Measurements from ENCODE around the gene SLC12A6.

The SLC12A6 gene

DNA sequence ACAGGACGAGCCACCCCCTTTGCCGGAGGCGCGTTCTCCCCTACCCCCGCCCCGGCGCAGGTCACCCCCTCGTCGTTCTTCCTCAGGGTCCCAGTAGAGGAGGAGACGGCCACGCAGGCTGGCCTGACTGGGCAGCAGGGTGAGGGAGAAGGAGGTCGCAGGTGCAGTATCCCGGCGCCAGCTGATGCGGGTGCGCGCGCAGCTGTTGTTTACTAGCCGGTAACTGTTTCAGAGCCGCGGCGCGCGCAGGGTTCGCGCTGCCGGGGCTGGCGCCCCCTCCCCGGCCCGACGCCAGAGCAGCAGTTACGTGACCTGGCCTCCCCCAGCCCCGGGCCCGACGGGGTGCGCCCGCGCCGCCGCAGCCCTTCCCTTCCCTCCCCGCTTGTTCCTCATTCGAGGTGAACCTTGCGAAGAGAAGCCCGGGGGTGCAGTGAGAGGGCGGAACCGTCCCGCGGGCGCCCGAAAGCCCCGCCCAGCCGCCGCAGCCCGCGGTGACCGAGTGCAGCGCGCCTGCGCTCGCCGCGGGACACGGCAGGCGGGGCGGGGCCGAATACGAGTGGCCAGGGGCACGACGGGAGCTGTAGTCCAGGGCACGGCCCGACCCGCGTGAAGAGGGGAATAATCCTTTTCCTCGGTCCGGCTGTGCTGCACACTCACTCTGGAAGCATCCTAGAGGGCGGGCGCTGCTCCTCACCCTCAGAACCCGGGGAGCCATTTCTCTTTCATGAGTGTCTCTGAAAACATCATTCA, at the start of gene SLC12A6:
Gene SLC12A6, minus strand, starts transcription at position 225 of the 750 bp plus-strand sequence. CDS start 1,101 bp downstream, outside the sequence.
- TF ChIP-seq, protein P1, sequence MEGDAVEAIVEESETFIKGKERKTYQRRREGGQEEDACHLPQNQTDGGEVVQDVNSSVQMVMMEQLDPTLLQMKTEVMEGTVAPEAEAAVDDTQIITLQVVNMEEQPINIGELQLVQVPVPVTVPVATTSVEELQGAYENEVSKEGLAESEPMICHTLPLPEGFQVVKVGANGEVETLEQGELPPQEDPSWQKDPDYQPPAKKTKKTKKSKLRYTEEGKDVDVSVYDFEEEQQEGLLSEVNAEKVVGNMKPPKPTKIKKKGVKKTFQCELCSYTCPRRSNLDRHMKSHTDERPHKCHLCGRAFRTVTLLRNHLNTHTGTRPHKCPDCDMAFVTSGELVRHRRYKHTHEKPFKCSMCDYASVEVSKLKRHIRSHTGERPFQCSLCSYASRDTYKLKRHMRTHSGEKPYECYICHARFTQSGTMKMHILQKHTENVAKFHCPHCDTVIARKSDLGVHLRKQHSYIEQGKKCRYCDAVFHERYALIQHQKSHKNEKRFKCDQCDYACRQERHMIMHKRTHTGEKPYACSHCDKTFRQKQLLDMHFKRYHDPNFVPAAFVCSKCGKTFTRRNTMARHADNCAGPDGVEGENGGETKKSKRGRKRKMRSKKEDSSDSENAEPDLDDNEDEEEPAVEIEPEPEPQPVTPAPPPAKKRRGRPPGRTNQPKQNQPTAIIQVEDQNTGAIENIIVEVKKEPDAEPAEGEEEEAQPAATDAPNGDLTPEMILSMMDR (IDR thresholded peaks at IDR 0.05) = no peak

DNA sequence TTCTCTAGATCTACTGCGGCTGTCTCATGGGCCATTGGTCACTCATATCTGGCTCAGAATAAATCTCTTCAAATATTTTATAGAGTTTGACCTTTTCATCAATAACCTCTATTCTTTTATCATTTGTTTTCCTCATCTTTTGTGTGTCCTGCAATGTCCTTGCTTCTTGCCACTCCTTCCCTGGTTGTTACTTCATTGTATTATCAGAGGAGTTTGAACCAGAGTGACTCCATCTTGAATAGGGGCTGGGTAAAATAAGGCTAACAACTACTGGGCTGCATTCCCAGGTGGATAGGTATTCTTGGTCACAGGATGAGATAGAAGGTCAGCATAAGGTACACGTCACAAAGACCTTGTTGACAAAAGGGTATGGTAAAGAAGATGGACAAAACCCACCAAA, 39.3 kb upstream of the SLC12A6 start:
- TF ChIP-seq, protein P1 (IDR thresholded peaks at IDR 0.05) = no peak

DNA sequence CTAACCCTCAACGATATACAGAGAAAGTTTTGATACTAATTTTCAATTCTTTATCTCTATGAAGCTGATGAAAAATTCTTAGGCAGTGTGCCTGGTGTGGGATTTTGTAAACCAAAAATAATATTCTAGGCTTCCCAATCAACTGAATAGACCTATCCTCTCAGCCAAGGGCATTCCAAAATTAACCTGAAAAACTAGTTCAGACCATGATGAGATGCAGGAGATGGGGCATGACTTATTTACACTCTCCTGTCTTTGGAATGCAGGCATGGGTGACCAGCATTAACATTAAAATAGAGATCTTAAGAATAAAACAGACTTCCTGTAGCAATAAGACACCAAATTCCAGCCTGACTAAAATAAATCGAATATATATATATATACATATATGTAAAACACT, 37.2 kb upstream of the SLC12A6 start:
- TF ChIP-seq, protein P1 (IDR thresholded peaks at IDR 0.05) = no peak

DNA sequence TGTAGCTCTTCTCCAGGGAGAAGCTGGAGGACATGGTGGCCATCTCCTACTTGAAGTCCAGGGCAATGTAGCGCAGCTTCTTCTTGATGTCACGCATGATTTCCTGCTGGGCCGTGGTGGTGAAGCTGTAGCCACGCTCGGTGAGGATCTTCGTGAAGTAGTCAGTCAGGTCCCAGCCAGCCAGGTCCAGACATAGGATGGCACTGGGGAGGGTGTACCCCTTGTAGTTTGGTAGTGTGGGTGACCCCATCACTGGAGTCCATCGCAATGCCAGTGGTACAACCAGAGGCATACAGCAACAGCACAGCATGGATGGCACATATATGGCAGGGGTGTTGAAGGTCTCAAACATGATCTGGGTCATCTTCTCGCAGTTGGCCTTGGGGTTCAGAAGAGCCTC, 36.4 kb upstream of the SLC12A6 start:
- TF ChIP-seq, protein P1 (IDR thresholded peaks at IDR 0.05) = no peak

DNA sequence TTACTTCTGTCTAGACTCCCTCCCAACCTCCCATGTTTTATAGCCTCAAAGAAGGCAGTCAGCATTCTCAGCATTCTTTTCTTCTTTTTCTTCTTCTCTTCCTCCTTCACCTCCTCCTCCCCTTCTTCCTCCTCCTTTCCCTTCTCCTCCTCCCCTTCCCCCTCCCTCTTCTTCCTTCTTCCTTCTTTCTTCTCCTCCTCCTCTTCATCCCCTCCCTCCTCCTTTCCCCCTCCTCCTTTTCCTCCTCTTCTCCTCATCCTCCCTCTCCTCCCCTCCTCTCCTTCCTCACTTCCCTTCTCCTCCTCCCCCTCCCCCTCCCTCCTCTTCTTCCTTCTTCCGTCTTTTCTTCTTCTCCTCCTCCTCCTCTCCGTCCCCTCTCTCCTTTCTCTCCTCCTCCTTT, 33.1 kb upstream of the SLC12A6 start:
- TF ChIP-seq, protein P1 (IDR thresholded peaks at IDR 0.05) = no peak

DNA sequence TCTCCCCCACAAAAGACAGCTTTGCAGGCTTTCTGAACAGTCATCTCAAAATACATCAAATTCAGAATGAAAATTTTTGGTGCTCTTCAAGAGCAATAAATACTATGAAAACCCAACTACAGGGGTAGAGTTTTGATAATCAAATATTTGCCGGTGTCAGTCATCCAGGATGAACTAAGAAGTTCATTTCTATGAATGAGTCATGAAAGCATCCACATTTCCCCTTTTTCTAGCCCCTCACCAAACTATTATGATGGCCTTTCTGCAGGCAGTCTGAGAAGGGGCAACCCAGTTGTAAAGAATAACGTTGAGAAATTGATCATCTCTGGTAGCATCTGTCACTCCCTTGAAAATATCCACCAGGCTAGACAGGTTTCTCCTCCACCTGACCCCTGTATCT, 32.5 kb upstream of the SLC12A6 start:
- TF ChIP-seq, protein P1 (IDR thresholded peaks at IDR 0.05) = no peak

DNA sequence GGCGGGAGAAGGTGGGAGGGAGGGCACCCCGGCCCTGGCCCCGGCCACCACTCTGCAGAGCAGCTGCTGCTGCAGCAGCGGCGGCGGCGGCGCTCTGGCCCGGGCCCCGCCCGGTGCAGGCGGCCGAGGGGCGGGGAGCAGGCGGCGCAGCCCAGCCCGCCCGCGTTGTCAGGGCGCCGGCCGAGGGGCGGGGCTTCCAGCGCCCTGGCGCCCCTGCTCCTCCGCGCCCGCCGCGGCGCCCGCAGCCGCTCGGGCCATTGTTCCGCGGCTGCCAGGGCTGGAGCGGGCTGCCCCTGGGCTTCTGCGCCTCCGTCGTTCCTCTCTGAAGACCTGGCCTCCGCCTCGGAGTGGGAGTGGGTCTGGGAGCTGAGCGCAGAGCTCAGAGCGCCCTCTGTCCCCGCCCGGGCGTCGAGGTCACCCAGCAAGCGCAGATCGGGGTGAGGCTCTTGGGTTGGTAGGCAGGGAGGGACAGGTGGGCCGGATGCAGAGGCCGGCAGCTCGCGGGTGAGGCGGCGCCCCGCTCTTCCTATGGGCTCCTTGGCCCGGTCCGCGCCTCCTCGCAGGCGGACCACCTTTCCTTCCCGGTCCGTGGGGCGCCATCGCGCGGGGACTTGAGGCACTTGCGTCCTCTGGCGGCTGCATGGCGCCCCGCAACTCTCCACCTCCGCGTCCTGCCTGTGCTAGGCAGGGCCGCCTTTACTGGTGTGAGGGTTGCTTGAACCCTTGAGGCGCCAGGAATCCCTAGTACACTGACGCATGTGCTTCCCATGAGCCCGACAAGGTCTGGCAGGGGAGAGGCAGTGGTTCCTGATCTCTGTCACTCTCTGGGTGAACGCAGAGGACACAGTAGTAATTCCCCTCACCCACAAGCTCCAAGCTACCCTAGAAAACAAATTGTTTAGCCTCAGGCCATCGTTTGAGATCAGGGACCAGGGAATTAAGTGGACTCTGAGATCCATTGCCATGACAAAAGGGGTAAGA, 29.8 kb upstream of the SLC12A6 start, which contains the start of gene LPCAT4:
Gene LPCAT4, minus strand, starts transcription at position 96 of the 981 bp plus-strand sequence. CDS start 96 bp downstream, outside the sequence.
- TF ChIP-seq, protein P1 (IDR thresholded peaks at IDR 0.05) = peak; percentile 98
